Endometrial microvascular endothelial cells (primary cell): ENCODE measurements around the gene ABCA4. TPM values are rescaled to one million over a fixed set of nuclear protein-coding genes. Genes with fewer than 3 reads are reported as not detected.
"Not testable (repeated sequence)": the region's sequence is repeated elsewhere in the genome, so short reads cannot be mapped to it uniquely, and the experiment has no call there.

ENCODE experiments used
- in situ Hi-C: cut with HindIII; loops from 2 replicates; pipeline ENCODE4 v1.10.0; 2017; ENCODE audit warnings: low sequenced_read_pairs, low pct_unique_long_range_greater_than_20kb; ENCODE audit errors: inconsistent ontology term
- total RNA-seq: library from RNA; depleted of rRNA; stranded (reverse); fragments of >200 nt; gene quantifications from one replicate; pipeline ENCODE4 v1.2.3, GENCODE V29; 2015; ENCODE audit errors: inconsistent ontology term

The ABCA4 gene
- total RNA-seq, 1 donor from 2014 or later = 0.09 TPM

GRCh38 chr1:93955765-93956164, 165.2 kb downstream of the ABCA4 start:
- in situ Hi-C loops = no loop called here

- in situ Hi-C loops = not testable (repeated sequence)
Measured at GRCh38 chr1:93947002-93947686, 173.8 kb downstream of the ABCA4 start.

Other genes with a start within 250 kb of the ABCA4 start
- 42.2 TPM for gene DNTTIP2, start 241.9 kb downstream of the ABCA4 start, total RNA-seq
- gene GCLM, start 211.7 kb downstream of the ABCA4 start, total RNA-seq = 43.9 TPM
- gene ARHGAP29, start 116.4 kb upstream of the ABCA4 start, total RNA-seq = 139 TPM